Fibroblast of the aortic adventitia (primary cell): ENCODE results near the gene CTPS1. TPM values are rescaled to one million over a fixed set of nuclear protein-coding genes. Genes with fewer than 3 reads are reported as not detected.

Experiments used
- DNase-seq: peaks from one replicate; pipeline ENCODE4 v3.0.0-alpha.2; 2010; ENCODE audit warnings: low read depth
- H3K4me3 ChIP-seq: 2 replicates; pipeline ENCODE4 v1.5.1; 2011; ENCODE audit warnings: low read depth, mild to moderate bottlenecking, control low read depth, low read length, moderate library complexity
- total RNA-seq: library from RNA; depleted of rRNA; stranded (reverse); fragments of >200 nt; gene quantifications from 2 replicates; pipeline ENCODE4 v1.2.3, GENCODE V29; 2012; ENCODE audit warnings: low replicate concordance
- TF ChIP-seq, protein P1 (sequence below): IDR thresholded peaks from 2 replicates; pipeline ENCODE4 v1.5.1; 2011; ENCODE audit warnings: mild to moderate bottlenecking, low read length, control low read depth, inconsistent platforms; ENCODE audit not compliant: insufficient read depth

CTPS1 gene, protein sequence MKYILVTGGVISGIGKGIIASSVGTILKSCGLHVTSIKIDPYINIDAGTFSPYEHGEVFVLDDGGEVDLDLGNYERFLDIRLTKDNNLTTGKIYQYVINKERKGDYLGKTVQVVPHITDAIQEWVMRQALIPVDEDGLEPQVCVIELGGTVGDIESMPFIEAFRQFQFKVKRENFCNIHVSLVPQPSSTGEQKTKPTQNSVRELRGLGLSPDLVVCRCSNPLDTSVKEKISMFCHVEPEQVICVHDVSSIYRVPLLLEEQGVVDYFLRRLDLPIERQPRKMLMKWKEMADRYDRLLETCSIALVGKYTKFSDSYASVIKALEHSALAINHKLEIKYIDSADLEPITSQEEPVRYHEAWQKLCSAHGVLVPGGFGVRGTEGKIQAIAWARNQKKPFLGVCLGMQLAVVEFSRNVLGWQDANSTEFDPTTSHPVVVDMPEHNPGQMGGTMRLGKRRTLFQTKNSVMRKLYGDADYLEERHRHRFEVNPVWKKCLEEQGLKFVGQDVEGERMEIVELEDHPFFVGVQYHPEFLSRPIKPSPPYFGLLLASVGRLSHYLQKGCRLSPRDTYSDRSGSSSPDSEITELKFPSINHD
- total RNA-seq = 10.7 and 22.9 TPM in 2 replicates

DNA sequence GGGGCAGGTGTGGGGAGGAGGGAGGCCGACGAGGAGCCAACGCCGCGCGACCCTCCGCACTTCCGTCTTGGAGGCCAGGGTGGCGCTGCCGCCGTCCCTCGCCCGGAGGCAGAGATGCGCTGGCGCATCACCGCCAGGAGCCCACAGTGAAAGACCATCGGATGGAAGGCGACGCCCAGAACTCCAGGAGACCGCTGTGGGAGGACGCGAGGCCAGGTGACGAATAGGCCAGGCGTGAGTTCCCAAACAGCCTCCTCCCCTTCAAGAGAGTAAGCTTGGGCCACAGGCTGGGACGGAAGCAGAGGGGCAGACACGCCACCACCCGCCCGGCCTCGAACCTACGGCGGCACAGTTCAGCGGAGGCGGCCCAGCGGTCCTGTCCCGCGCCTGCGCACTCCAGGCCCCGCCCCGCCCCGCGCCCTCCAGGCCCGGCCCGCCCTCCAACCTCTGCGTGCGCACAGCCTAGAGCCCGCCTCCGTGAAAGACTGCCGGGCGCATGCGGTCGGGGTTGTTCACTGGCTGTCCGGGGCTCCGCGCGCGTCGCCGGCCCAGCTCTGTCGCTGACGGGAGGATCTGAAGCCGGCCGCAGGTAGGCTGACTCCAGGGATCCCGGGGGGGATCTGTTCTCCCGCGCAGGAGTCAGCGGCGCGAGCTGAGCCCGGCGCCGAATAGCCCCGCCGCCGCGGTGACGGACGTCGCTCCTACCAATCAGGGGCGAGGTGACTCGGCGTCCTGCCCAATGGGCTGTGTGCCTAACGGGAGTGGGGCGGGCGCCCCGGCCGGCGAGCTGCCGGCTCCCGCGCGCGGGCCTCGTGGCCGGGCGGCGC, at the start of gene CTPS1:
CTPS1 (plus strand) TSS at position 456 of the 827 bp plus-strand sequence. CDS start 3,595 bp downstream, outside the sequence.
- TF ChIP-seq, protein P1, sequence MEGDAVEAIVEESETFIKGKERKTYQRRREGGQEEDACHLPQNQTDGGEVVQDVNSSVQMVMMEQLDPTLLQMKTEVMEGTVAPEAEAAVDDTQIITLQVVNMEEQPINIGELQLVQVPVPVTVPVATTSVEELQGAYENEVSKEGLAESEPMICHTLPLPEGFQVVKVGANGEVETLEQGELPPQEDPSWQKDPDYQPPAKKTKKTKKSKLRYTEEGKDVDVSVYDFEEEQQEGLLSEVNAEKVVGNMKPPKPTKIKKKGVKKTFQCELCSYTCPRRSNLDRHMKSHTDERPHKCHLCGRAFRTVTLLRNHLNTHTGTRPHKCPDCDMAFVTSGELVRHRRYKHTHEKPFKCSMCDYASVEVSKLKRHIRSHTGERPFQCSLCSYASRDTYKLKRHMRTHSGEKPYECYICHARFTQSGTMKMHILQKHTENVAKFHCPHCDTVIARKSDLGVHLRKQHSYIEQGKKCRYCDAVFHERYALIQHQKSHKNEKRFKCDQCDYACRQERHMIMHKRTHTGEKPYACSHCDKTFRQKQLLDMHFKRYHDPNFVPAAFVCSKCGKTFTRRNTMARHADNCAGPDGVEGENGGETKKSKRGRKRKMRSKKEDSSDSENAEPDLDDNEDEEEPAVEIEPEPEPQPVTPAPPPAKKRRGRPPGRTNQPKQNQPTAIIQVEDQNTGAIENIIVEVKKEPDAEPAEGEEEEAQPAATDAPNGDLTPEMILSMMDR = peak; percentile 23
- peak within 1 kb of the TSS; percentile 83 for H3K4me3 ChIP-seq
- peak; percentile 92 for DNase-seq

DNA sequence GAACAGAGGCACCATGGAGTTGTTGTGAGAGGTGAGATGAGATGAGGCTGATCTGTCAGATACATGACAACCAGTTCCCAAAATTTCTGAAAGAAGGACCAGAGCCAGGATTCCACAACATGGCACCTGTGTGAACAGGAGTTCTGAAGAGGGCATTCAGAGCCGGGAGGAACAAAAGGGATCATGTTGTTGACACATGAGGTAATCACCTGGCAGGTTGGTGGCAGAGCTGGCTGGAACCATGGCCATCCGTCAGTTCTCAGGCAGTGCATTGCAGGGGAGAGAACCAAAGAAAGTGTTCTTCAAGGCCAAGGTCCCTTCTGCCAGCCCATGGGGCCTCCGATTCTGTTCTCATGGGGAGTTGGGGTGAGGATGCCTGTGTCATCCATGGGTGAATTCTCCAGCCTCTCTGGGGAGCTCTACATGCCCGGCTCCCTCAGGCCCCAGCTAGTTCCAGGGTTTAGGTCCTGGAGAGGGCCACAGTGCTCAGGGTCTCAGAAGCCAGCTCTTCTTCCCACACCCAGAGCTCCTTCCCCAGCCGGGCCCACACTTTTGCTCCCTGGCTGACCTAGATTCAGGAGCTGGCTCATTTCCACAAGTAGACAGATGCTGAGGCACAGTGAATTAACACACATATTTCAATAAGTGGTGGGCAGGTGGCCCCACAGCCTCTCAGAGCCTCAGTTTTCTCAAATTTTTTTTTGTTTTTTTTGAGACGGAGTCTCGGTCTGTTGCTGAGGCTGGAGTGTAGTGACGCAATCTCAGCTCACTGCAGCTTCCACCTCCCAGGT, 49.1 kb upstream of the CTPS1 start:
- TF ChIP-seq, protein P1 = no peak
- DNase-seq = no peak

DNA sequence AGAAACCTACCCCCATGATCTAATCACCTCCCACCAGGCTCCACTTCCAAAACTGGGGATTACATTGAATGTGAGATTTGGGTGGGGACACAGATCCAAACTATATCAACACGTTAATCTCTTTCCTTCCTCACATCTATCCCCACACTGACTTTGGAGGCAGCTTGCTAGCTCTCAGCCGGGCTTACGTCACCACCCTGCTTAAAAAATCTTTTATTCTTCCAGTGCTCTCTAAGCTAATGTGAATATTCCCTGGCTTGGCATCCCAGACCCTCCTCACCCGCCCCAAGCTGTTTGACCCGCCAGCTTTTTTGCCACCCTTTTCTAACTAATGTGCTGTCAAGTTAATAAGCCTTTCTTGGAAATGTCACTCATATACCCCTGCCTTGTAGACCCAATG, 47.9 kb upstream of the CTPS1 start:
- DNase-seq = no peak
- no peak overlapping the region for H3K4me3 ChIP-seq
- TF ChIP-seq, protein P1 = no peak

More for the DNA sequence above, 49.1 kb upstream of the CTPS1 start:
- H3K4me3 ChIP-seq = no peak overlapping the region

DNA sequence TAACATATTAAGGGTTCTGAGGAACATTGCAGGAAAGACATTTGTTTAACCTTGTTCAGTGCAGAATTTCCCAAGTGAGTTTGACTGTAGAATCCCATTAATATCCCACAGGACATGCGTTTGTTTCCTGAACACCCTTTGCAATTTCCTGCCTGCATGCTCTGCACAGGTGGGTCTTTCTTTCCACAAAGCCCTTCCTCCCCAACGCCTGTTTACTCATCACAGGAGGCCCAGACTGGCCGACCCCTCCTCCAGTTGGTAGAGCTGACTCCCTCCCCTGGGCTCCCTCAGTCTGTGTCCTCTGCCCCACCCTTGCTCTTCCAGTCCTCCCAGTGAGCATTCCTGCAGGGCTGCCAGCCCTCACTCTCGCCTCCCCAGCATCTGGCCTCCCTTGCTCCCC, 47.5 kb upstream of the CTPS1 start:
- no peak for DNase-seq
- H3K4me3 ChIP-seq = no peak overlapping the region
- TF ChIP-seq, protein P1 = no peak

DNA sequence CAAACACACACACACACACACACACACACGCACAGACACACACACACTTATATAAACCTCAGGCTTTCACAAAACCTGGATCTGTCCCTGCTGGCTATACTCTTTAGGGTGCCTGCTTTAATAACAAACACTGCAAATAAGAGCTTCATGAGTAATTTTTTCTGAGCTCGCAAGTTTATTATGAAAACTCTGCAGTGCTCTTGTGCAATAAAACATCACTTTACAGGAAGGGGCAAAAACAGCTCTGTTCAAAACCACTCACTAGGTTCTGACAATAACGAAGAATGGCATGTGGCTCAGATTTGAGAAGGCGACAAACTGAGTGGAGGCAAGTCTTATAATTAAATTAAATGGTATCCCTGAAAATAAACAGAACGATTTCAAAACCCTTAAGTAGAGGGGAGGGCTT, 42.6 kb upstream of the CTPS1 start:
- TF ChIP-seq, protein P1 = no peak
- peak; percentile 56 for DNase-seq
- H3K4me3 ChIP-seq = no peak overlapping the region

DNA sequence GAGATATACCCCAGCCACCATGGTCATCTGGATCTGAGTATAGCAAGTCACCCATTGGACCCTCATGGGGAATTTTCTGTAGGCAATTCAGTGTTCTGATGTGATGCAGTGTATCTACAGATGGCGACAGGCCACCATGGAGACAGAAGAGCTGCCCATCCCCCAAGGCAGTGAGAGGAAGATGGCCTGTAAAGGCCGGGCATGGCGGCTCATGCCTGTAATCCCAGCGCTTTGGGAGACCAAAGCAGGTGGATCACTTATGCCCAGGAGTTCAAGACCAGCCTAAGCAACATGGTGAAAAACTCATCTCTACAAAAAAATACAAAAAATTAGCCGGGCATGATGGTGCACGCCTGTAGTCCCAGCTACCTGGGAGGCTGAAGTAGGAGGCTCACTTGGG, 41.1 kb upstream of the CTPS1 start:
- TF ChIP-seq, protein P1 = no peak
- no peak for DNase-seq
- no peak overlapping the region for H3K4me3 ChIP-seq
